H1 (cell line): ENCODE data around the gene CROCC2.

ENCODE experiments used
- EZH2 ChIP-seq: fragments of 200-600 bp; sonication (generic); IDR thresholded peaks from 2 replicates; pipeline ENCODE4 v1.7.1; 2012; ENCODE audit warnings: low read depth, mild to moderate bottlenecking, moderate library complexity, low read length, inconsistent platforms; ENCODE audit not compliant: severe bottlenecking
- JUN ChIP-seq: IDR thresholded peaks from 2 replicates; pipeline ENCODE4 v1.6.1; 2011; ENCODE audit warnings: low read depth, mild to moderate bottlenecking, improper control_type of control experiment, low read length
- KDM5A ChIP-seq: fragments of 200-600 bp; IDR thresholded peaks from 2 replicates; pipeline ENCODE4 v1.7.1; 2012; ENCODE audit warnings: mild to moderate bottlenecking, low read length, inconsistent platforms, mixed read lengths
- MAFK ChIP-seq: IDR thresholded peaks from 2 replicates; pipeline ENCODE4 v1.6.1; 2012; ENCODE audit warnings: low read depth, mild to moderate bottlenecking, improper control_type of control experiment, low read length
- POLR2A ChIP-seq, 2 experiments: IDR thresholded peaks; 1 replicate in 1 of 2; 2 replicates in 1 of 2; pipeline ENCODE4 v1.6.1; 2011; ENCODE audit warnings: low read depth in 2 of 2, low read length in 2 of 2, mild to moderate bottlenecking in 2 of 2; ENCODE audit errors: control extremely low read depth in 1 of 2
- POLR2AphosphoS5 ChIP-seq: IDR thresholded peaks from 2 replicates; pipeline ENCODE4 v1.6.1; 2011; ENCODE audit warnings: low read depth, low read length
- RAD21 ChIP-seq, 2 experiments: IDR thresholded peaks in 1 of 2; conservative IDR thresholded peaks in 1 of 2; 2 replicates each; pipeline ENCODE4 v1.6.1; 2011; ENCODE audit warnings: low read depth in 2 of 2, low read length in 2 of 2, improper control_type of control experiment in 1 of 2, inconsistent platforms in 1 of 2, mild to moderate bottlenecking in 1 of 2, moderate library complexity in 1 of 2
- SRF ChIP-seq: IDR thresholded peaks from 2 replicates; pipeline ENCODE4 v1.6.1; 2011; ENCODE audit warnings: mild to moderate bottlenecking, low read depth, low read length, moderate library complexity
- SUZ12 ChIP-seq: fragments of 200-600 bp; sonication (generic); IDR thresholded peaks from 2 replicates; pipeline ENCODE4 v1.6.1; 2012; ENCODE audit warnings: mild to moderate bottlenecking, inconsistent platforms, low read length, moderate library complexity, mixed read lengths
- TF ChIP-seq, protein P1 (sequence below), 3 experiments: IDR thresholded peaks; 1 replicate in 2 of 3; 2 replicates in 1 of 3; pipeline versions ENCODE4 v1.5.1 to v1.6.1; 2011; ENCODE audit warnings: low read length in 3 of 3, mild to moderate bottlenecking in 3 of 3, inconsistent platforms in 2 of 3, low read depth in 1 of 3, moderate library complexity in 1 of 3; ENCODE audit not compliant: insufficient read depth in 1 of 3; ENCODE audit errors: control extremely low read depth in 1 of 3
- TF ChIP-seq, protein P2 (sequence below): IDR thresholded peaks from 2 replicates; pipeline ENCODE4 v1.6.1; 2012; ENCODE audit warnings: inconsistent platforms

DNA sequence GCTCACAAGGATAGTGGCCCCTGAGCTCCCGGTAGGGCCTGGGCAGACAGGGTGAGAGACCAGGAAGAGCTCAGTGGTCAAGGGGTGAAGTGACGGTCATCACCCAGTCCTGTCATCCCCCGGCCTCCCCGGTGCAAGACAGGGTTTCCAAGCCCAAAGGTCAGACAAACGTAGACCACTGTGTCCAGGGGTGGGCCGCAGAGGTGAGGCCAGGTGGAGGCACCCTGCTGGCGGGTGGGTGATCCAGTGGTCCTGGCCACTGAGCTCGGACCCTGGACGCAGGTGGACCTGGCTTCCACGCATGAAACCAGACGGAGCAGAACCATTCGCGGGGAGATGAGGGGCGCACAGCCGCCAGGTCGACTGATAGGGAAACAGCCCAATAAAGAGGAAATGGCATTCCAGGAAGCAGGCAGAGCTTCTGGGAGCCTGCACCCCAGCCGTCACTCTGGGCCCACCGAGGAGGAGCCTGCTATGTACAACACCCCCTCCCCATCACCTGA is 77.9 kb downstream of the CROCC2 start:
- TF ChIP-seq, protein P1, sequence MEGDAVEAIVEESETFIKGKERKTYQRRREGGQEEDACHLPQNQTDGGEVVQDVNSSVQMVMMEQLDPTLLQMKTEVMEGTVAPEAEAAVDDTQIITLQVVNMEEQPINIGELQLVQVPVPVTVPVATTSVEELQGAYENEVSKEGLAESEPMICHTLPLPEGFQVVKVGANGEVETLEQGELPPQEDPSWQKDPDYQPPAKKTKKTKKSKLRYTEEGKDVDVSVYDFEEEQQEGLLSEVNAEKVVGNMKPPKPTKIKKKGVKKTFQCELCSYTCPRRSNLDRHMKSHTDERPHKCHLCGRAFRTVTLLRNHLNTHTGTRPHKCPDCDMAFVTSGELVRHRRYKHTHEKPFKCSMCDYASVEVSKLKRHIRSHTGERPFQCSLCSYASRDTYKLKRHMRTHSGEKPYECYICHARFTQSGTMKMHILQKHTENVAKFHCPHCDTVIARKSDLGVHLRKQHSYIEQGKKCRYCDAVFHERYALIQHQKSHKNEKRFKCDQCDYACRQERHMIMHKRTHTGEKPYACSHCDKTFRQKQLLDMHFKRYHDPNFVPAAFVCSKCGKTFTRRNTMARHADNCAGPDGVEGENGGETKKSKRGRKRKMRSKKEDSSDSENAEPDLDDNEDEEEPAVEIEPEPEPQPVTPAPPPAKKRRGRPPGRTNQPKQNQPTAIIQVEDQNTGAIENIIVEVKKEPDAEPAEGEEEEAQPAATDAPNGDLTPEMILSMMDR (IDR thresholded peaks at IDR 0.05; ENCODE audit: control extremely low read depth in 1 of 3, insufficient read depth in 1 of 3, low read depth in 1 of 3, low read length in 3 of 3) = no peak
- no peak for TF ChIP-seq EZH2
- TF ChIP-seq RAD21 (IDR thresholded peaks at IDR 0.05 in 1 of 2, conservative IDR thresholded peaks at IDR 0.05 in 1 of 2; ENCODE audit: low read depth in 2 of 2, low read length in 2 of 2) = no peak
- TF ChIP-seq, protein P2, sequence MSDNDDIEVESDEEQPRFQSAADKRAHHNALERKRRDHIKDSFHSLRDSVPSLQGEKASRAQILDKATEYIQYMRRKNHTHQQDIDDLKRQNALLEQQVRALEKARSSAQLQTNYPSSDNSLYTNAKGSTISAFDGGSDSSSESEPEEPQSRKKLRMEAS = no peak
- TF ChIP-seq POLR2A (IDR thresholded peaks at IDR 0.05; ENCODE audit: control extremely low read depth in 1 of 2, low read depth in 2 of 2, low read length in 2 of 2) = no peak
- TF ChIP-seq MAFK = no peak
- no peak for TF ChIP-seq JUN
- no peak for TF ChIP-seq SUZ12
- no peak for TF ChIP-seq SRF
- TF ChIP-seq KDM5A = no peak
- TF ChIP-seq POLR2AphosphoS5 = no peak
